ENCODE results near the gene DPH1.

Gene DPH1

DNA sequence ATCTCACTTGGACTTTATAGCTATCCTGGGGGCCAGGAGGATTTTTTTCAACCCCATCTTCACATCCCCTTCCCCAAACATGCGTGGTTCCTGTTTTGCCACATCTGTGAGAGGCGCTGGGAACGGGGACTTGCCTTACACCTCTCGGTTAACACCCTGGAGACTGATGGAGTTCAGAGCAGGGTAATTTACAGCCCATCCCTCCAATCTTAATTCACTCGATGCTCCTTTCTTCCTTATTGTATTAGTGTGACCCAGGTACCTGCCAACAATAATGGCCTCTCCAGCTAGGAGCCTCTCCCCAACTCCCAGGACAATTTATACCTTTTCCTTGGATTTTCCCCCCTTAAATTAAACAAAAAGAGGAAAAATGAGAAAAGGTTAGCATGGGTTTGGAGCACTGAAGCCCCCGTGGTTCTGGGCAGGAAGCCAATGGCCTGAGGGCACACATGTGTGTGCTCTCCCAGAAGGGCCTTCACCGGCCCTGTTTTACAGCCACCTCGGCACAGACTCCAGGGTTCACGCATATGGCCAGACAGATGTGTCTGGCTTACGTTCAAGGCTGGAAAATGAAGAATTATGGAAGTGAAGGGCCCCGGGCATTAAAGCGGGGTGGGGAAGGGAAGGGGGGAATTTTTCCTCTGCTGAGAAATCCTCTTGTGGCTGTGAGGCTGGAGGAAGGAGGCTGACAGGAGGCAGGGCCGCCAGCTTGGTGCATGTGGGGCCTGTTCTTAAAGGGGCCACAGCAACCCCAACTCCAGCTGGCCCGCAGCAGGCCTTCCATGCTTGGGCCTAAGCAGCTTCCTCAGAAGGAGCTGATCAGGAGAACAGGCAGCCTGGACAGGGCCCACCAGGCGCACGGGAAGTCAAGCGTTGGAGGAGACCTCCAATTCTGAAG is 46.4 kb downstream of the DPH1 start:
- DNase-seq (ENCODE audit: low read depth in 1 of 2, low spot score in 1 of 2) = no peak

DNA sequence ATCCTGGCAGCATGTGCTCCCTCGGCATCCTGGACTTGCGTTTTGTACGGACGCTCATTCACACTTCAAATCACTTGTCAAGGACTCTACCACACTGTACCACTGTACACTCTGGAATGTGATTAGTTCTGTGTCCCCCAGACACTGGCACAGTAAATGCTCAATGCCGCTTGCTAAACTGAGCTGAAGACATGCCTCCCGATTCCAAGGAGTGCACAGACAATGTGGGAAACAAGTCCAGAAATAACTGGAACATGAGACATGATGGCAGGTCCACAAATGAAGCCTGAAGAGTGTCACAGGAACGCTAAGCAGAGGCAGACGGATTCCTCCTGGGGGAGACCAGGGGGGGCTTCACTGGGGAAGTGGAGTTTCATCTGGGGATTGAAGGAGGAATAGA is 47.1 kb downstream of the DPH1 start:
- no peak for DNase-seq (ENCODE audit: low read depth in 1 of 2, low spot score in 1 of 2)

DNA sequence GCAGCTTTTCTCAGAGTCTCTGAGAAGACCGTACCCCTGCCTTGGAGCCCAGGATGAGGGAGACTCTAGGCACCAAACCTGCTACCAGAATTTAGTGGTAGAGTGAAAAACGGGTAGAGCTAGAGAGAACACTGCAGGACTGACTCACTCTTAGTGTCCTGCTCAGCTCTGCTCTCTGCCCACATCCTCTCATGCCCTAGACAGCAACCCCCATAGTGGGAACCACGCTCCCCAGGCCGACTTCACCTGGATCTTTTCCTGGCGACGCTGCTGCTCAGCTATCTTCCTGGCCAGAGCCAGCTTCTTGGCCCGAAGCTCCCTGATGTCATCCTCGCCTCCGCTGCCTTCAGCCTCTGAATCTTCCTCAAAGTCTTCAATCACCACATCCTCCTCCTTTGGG is 51.6 kb downstream of the DPH1 start:
- no peak for DNase-seq (ENCODE audit: low read depth in 1 of 2, low spot score in 1 of 2)

DNA sequence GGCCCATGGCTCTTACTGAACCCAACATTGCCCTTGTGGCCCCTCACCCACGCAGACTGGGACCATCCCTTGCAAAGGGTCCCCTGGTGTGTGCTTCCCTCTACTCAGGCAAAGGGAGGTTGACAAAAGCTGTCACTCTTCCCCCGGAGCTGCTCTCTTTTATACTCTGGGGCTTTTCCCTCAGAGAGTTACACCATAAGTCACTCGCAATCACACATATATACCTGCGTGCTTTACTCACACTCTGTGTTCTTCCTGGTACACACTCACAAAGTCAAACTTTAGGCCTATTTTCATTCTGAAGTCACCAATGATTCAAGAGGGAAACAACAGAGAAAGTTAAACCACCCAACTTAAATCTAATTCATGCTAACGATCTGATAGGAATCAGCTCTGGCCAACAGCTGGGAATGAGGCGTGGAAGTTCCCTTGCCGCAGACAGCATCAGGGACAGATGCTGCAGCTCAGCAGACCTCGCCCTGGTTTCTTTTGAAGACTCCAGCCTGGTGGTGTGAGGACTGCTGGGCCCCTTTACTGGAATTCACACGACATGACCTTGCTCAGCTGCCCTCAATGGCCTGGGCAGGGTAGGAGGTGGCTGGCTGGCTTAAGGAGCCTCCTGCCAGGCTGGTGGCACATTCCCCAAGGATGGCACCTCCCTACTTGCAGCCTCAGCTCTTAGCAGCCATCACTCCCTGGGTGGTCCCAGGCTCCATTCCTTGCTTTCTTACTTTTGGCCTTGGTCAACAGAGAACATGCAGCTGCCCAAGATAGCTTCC is 52.2 kb downstream of the DPH1 start:
- no peak for DNase-seq (ENCODE audit: low read depth in 1 of 2, low spot score in 1 of 2)

DNA sequence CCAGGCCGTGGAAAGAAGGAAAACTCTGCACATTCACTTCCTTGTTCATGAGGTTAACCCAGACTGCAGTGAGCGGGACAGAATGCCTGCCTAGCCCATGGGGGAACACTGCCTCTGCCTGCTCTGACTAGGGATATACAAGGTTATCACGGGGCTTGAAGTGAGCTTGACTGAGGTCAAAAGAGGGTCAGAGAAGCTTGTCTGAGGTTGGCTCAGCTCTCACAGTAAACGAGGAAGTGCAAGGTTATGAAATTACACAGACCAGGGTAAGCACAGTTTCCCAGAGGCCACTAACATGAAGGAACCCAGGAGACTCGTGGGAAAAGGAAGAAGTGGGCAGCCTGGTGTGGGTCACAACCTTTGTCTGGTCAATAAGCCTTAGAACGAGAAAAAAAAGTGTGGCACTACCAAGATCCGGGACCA is 53.7 kb downstream of the DPH1 start:
- DNase-seq (ENCODE audit: low read depth in 1 of 2, low spot score in 1 of 2) = no peak

DNA sequence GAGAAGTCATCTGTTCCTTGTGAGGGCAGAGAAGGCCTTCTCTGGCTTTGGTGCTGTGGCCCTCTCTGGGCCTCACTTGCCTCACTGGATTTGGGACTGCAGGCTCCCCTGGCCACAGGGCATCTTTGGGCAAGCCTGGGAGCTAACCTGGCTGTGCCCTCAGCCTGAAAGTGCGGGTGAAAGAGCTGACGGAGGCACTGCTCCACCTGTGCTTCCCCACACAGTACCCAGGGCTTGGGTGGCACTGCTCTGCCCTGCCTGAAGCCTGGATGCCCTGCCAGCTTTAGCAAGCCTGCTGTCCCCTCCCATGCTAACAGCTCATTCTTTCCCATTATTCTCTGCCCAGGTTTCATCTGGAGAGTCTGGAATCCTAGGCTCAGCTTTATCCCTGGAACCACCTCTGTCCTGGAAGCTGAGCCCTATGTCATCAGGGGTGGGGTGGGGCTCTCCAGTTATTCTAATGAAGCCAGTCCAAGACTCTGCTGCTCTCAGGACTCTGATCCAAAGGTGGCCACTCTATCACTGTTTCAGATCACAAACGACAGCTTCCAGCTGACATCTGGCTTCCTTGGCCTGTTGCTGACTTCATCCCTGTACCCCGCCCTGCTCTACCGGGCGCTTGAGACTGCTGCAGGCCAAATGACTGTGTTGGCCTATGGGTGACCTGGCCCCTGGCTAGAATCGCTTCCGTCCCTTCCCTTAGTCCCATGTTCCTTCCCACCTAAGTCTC is 54.2 kb downstream of the DPH1 start:
- DNase-seq (ENCODE audit: low read depth in 1 of 2, low spot score in 1 of 2) = no peak

DNA sequence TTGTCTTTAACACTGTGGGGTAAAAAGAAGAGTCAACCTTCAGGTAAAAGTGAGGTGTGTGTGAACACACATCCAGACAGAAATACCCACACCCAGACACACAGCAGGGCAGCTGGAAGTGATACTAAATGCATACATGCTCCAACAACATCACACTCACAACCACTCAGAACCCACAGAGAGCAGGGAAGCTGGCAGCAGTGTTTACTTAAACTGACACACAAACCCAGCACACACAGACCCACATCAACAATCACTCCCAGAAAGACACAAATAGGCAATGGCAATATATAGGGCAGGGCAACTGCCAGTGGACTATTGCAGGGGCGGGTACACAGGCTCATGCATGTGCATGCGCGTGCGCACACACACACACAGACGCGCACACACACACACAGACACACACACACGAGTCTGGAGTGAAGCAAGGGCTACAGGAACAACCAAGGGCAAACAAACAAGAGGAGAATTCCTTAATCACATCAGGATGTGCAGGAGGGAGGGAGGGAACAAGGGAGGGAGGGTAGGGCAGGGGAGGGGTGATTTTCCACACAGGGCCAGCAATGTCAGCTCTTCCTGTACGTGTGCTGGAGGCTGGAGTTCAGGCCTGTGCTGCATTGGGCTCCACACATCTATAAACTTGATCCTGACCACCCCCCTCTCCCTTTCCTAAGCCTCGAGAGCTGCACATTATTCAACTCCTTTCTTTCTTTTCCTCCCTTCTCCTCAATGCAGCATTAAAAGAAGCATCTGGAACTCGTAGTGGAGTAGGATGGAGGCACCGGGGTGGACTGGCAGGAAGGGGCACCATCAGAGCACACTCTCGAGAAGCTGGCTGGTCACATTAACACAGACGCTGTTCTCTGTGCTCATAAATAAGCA is 55.1 kb downstream of the DPH1 start:
- DNase-seq (ENCODE audit: low read depth in 1 of 2, low spot score in 1 of 2) = no peak

DNA sequence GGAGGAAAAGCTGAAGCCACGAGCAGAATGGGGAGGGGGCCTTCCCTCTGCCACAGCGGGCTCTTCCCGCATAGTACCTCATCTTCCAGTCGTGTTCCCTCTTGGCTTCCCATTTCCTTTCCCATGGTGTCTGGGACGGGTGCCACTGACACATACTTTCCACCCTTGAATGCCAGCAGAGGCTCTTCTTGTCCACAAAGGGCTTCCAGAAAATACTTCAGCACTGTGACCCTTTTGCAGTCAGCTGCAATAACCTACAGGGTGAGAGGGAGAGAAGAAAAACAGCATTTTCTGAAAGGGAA is 55.6 kb downstream of the DPH1 start:
- no peak for DNase-seq (ENCODE audit: low read depth in 1 of 2, low spot score in 1 of 2)

DNA sequence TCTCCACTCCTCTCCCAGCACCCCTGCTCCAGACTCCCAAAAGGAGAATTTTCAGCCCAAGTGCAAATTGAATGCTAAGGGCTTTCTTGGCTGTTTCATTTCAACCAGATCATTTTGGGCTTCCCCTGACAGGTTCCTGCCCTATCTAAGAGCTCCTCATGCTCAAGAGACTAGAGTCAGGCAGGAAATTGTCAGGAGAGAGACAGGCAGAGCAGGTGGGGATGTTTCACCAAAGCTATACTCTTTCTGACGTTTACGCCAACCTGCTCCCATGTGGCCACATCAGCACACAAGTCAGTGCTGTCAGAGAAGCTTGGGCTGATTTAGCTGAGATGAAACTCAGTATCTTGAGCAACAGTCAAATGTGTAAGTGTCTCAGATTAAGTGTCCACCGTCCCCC is 56.4 kb downstream of the DPH1 start:
- no peak for DNase-seq (ENCODE audit: low read depth in 1 of 2, low spot score in 1 of 2)

DNA sequence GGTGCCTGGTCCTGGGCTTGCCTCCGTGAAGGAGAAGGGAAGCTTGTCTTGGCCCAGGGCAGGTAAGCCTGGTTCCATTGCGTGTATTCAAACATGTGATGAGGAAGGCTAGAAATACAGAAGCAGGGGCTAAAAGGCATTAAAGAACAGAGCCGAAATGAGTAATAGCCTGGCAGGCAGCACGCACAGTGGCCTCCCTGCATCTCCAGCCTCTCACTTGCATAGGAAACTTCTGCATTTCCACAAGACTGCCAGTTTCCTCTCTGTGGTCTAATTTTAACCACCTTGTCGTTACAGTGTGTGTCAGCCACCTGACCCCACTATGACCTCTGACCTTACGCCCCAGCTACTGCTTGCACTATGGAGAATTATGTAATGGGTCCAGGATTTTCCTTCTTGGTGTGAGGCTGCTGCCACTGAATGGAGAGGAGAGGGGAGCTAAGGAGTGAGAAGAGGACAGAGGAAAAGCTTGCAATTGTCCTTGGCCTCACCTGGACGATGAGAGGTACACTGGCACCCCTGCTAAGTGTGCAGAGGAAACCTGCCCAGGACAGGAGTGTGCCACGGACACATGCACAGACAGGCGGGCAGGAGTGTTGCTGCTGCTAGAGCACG is 57.8 kb downstream of the DPH1 start:
- no peak for DNase-seq (ENCODE audit: low read depth in 1 of 2, low spot score in 1 of 2)

DNA sequence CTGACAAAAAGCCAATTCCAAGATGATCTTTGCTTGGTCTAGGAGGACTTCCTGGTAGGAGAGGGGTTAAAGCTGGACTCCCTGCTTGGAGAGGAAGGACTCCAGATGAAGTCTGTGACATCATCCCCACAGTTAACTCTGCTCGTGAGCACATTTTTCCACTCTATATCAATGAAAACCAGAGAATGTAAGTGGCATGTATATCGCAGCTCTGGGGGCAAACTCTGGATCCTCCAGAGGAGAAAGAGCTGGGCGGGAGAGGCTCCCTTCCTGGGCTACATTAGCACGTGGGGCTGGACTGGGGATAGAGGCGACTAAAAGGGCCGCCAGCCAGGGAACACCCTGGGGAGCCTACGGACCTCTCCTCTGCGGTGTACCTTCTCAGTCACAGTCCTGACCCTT is 59.1 kb downstream of the DPH1 start:
- no peak for DNase-seq (ENCODE audit: low read depth in 1 of 2, low spot score in 1 of 2)

DNA sequence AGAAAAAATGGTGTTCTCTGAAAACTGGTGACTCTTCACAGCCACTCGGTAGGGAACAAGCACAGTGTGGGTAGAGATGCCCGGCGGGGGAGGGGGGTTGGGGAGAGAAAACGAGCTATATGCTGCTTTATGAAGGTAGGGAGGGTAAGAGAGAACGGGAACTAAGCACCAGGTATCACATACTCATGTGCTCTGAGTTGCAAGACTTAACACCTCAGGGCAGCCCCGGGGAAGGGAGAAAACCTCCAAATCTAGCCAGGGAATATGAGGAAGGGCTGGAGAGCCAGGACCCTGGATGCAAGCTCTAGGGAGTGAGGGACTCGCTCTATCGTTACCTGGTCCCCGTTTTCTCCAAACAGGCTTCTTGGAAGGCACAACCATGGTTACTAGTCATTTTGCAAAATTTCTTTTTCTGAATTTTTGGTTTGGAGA is 60.3 kb downstream of the DPH1 start:
- no peak for DNase-seq (ENCODE audit: low read depth in 1 of 2, low spot score in 1 of 2)

DNA sequence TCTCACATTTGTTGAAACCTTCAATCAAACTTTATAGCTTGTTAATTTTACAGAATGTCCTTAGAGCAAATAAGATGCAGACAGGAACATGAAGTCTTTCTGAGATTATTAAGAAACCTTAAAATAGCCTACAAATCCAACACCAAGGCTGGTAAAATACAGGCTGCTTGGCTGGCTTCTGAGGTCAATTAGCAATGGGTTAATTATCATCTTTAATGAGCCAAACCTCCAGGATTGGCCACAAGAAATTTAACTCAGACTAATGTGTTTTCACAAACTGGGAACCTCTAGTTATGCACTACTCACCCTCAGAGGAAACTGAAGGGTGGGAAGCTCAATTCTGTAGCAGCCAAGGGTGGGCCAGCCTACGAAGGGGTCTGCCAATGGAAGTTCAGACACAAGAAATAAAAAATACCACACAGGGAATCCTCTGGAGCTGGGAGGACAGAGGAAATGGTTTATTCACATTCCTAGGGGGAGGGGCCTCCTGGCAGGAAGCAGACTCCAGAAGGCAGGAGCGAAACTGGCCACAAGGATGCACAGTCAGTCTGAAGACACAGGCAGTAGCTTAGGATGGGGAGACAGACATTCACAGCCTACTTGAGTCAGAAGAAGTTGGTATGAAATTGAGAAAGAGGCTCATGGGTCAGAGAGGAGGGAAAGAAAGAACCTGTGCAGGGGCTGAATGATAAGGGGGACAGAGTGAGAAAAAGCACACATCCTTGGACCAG is 61.0 kb downstream of the DPH1 start:
- no peak for DNase-seq (ENCODE audit: low read depth in 1 of 2, low spot score in 1 of 2)

DNA sequence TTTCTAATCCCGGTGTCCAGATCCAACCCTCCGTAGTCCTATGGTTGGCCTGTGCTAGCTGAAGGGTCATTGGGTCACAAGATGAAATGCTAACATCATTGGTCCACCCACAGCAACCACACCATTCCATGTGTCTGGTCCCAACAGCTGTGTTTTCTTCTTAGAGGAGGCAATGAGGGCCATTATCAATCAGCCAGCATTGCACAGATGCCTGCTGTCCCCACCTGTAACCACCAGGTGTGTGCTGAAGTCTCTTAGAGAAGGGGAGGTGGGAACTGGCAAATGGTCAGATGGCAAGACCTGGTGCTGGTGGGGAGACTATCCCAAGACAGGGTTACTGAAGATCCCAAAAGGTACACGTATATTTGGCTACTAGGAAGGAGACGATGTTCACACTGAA is 62.3 kb downstream of the DPH1 start:
- no peak for DNase-seq (ENCODE audit: low read depth in 1 of 2, low spot score in 1 of 2)

DNA sequence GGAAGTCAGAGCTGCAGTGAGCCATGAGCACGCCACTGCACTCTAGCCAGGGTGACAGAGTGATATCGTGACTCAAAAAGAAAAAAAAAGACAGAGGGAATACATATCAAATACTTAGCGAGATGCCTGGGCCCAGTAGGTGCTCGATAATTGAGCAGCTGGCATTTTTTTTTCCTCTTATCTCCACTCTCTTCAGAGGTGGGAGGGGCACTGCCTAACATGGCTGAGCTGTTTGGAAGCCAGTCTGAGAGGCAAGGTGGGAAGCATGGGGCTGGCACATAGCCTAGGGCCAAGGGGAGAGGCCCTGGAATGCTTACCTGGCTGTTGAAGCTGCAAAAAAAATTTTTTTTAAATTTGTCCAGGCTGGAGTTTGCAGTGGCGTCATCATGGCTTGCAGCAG is 63.4 kb downstream of the DPH1 start:
- no peak for DNase-seq (ENCODE audit: low read depth in 1 of 2, low spot score in 1 of 2)
